Activated T-cell treated with anti-CD3 and anti-CD28 coated beads, Interleukin-2, amount 50 U/mL, for 4 hours (primary cell): ENCODE results near the gene CCNL2. TPM values are rescaled to one million over a fixed set of nuclear protein-coding genes. Genes with fewer than 3 reads are reported as not detected.
A peak's percentile ranks its signal among the peaks of the same experiment; 100 is the strongest.
"Not testable (repeated sequence)": the region's sequence is repeated elsewhere in the genome, so short reads cannot be mapped to it uniquely, and the experiment has no call there.

ENCODE experiments used
- ATAC-seq, 2 donors: fragments of 200-7000 bp; cut with Tn5 transposase; one replicate each; pipeline ENCODE4 v1.10.0; 2021
- DNase-seq: peaks from one replicate; pipeline ENCODE4 v3.0.0-alpha.2; 2020
- H3K27me3 Mint-ChIP-seq: one replicate; pipeline ENCODE4 v1.8.0; 2021; ENCODE audit warnings: low read depth, mixed read lengths
- H3K36me3 Mint-ChIP-seq: one replicate; pipeline ENCODE4 v1.8.0; 2022; ENCODE audit warnings: mixed read lengths; ENCODE audit not compliant: insufficient read depth
- H3K4me1 Mint-ChIP-seq: one replicate; pipeline ENCODE4 v1.8.0; 2021; ENCODE audit warnings: low read depth, mixed read lengths
- H3K4me3 Mint-ChIP-seq: one replicate; pipeline ENCODE4 v1.8.0; 2021; ENCODE audit warnings: mild to moderate bottlenecking, moderate library complexity, mixed read lengths
- H3K9me3 Mint-ChIP-seq: one replicate; pipeline ENCODE4 v1.8.0; 2021; ENCODE audit warnings: mixed read lengths
- total RNA-seq, 3 donors: library from RNA; stranded (reverse); gene quantifications; one replicate each; pipeline ENCODE4 v1.2.1, GENCODE V29; 2021

The CCNL2 gene
- total RNA-seq, 3 donors from 2014 or later = 112 to 127 (median 118) TPM

GRCh38 chr1:1435106-1435903 is 36.2 kb upstream of the CCNL2 start, which contains the start of gene VWA1:
Gene VWA1 (plus strand): TSS chr1:1435690. CDS start chr1:1435749, 59 bp downstream.
- H3K27me3 Mint-ChIP-seq = peaks cover 30% of the 10 kb centered on the region
- H3K9me3 Mint-ChIP-seq = no peaks in the 10 kb centered on the region
- H3K4me3 Mint-ChIP-seq = peak within 1 kb of the TSS; percentile 33
- DNase-seq (peak; percentile 61), ATAC-seq (peak; percentile 69 to 78)
- H3K36me3 Mint-ChIP-seq = no peaks in the 10 kb centered on the region
- peaks cover 6% of the 10 kb centered on the region for H3K4me1 Mint-ChIP-seq

GRCh38 chr1:1434824-1435105 is 35.6 kb upstream of the CCNL2 start:
- H3K27me3 Mint-ChIP-seq = peaks cover 33% of the 10 kb centered on the region

GRCh38 chr1:1434131-1434823 is 35.1 kb upstream of the CCNL2 start:
- Mint-ChIP-seq H3K27me3 (peaks cover 37% of the 10 kb centered on the region), H3K9me3 (no peaks in the 10 kb centered on the region), H3K36me3 (no peaks in the 10 kb centered on the region), H3K4me3 (no peak overlapping the region), H3K4me1 (peaks cover 6% of the 10 kb centered on the region)
- ATAC-seq (peak; percentile 3 to 4), DNase-seq (no peak)

More at GRCh38 chr1:1434824-1435105, 35.6 kb upstream of the CCNL2 start:
- Mint-ChIP-seq H3K4me1 (peaks cover 6% of the 10 kb centered on the region), H3K9me3 (no peaks in the 10 kb centered on the region), H3K4me3 (no peak overlapping the region), H3K36me3 (no peaks in the 10 kb centered on the region)
- no peak for DNase-seq
- ATAC-seq = no peak

- ATAC-seq (peak; percentile 74 to 76), DNase-seq (peak; percentile 44)
- peaks cover 6% of the 10 kb centered on the region for H3K4me1 Mint-ChIP-seq
- no peaks in the 10 kb centered on the region for H3K36me3 Mint-ChIP-seq
- no peak overlapping the region for H3K4me3 Mint-ChIP-seq
- no peaks in the 10 kb centered on the region for H3K9me3 Mint-ChIP-seq
- H3K27me3 Mint-ChIP-seq = peaks cover 38% of the 10 kb centered on the region
These were observed 34.6 kb upstream of the CCNL2 start for GRCh38 chr1:1433804-1434130.

GRCh38 chr1:1432951-1433803 is 34.0 kb upstream of the CCNL2 start:
- no peaks in the 10 kb centered on the region for H3K9me3 Mint-ChIP-seq
- H3K36me3 Mint-ChIP-seq = no peaks in the 10 kb centered on the region
- H3K27me3 Mint-ChIP-seq = peaks cover 36% of the 10 kb centered on the region
- DNase-seq = no peak
- H3K4me3 Mint-ChIP-seq = no peak overlapping the region
- peaks cover 8% of the 10 kb centered on the region for H3K4me1 Mint-ChIP-seq
- ATAC-seq = no peak

GRCh38 chr1:1432274-1432950 is 33.3 kb upstream of the CCNL2 start:
- Mint-ChIP-seq H3K36me3 (no peaks in the 10 kb centered on the region), H3K4me3 (no peak overlapping the region), H3K27me3 (peaks cover 32% of the 10 kb centered on the region), H3K4me1 (peaks cover 8% of the 10 kb centered on the region), H3K9me3 (no peaks in the 10 kb centered on the region)
- no peak for DNase-seq
- ATAC-seq = no peak

GRCh38 chr1:1431845-1432273 is 32.7 kb upstream of the CCNL2 start:
- no peaks in the 10 kb centered on the region for H3K36me3 Mint-ChIP-seq
- peaks cover 8% of the 10 kb centered on the region for H3K4me1 Mint-ChIP-seq
- DNase-seq = no peak
- no peak for ATAC-seq
- H3K4me3 Mint-ChIP-seq = no peak overlapping the region
- no peaks in the 10 kb centered on the region for H3K9me3 Mint-ChIP-seq
- peaks cover 30% of the 10 kb centered on the region for H3K27me3 Mint-ChIP-seq

GRCh38 chr1:1430992-1431844 is 32.1 kb upstream of the CCNL2 start:
- H3K4me3 Mint-ChIP-seq = no peak overlapping the region
- peaks cover 6% of the 10 kb centered on the region for H3K4me1 Mint-ChIP-seq
- ATAC-seq (no peak), DNase-seq (no peak)
- peaks cover 30% of the 10 kb centered on the region for H3K27me3 Mint-ChIP-seq
- H3K36me3 Mint-ChIP-seq = no peaks in the 10 kb centered on the region
- H3K9me3 Mint-ChIP-seq = no peaks in the 10 kb centered on the region

- Mint-ChIP-seq H3K36me3 (no peaks in the 10 kb centered on the region), H3K4me3 (no peak overlapping the region), H3K4me1 (peaks cover 5% of the 10 kb centered on the region), H3K9me3 (no peaks in the 10 kb centered on the region), H3K27me3 (peaks cover 32% of the 10 kb centered on the region)
- DNase-seq (no peak), ATAC-seq (no peak)
These were observed 31.2 kb upstream of the CCNL2 start for GRCh38 chr1:1430114-1430982.

- ATAC-seq (no peak), DNase-seq (no peak)
- H3K36me3 Mint-ChIP-seq = no peaks in the 10 kb centered on the region
- H3K4me3 Mint-ChIP-seq = no peak overlapping the region
- no peaks in the 10 kb centered on the region for H3K9me3 Mint-ChIP-seq
- H3K4me1 Mint-ChIP-seq = peaks cover 2% of the 10 kb centered on the region
- peaks cover 33% of the 10 kb centered on the region for H3K27me3 Mint-ChIP-seq
These were observed 30.5 kb upstream of the CCNL2 start for GRCh38 chr1:1429671-1430073.

- peaks cover 33% of the 10 kb centered on the region for H3K27me3 Mint-ChIP-seq
- not testable (repeated sequence) for DNase-seq, ATAC-seq, H3K4me3 Mint-ChIP-seq, H3K9me3 Mint-ChIP-seq, H3K36me3 Mint-ChIP-seq, H3K4me1 Mint-ChIP-seq
These were observed 29.8 kb upstream of the CCNL2 start for GRCh38 chr1:1428967-1429366.

- peaks cover 31% of the 10 kb centered on the region for H3K27me3 Mint-ChIP-seq
- no peak overlapping the region for H3K4me3 Mint-ChIP-seq
- no peaks in the 10 kb centered on the region for H3K9me3 Mint-ChIP-seq
- DNase-seq = no peak
- ATAC-seq = no peak
- peaks cover 2% of the 10 kb centered on the region for H3K4me1 Mint-ChIP-seq
- no peaks in the 10 kb centered on the region for H3K36me3 Mint-ChIP-seq
These were observed 29.0 kb upstream of the CCNL2 start for GRCh38 chr1:1428174-1428573.

GRCh38 chr1:1427820-1428148 is 28.6 kb upstream of the CCNL2 start:
- Mint-ChIP-seq H3K36me3 (no peaks in the 10 kb centered on the region), H3K9me3 (no peaks in the 10 kb centered on the region), H3K4me1 (peaks cover 2% of the 10 kb centered on the region), H3K4me3 (no peak overlapping the region), H3K27me3 (peaks cover 33% of the 10 kb centered on the region)
- DNase-seq = no peak
- ATAC-seq = no peak
